ENCODE data around the gene PIEZO1. TPM values are rescaled to one million over a fixed set of nuclear protein-coding genes. Genes with fewer than 3 reads are reported as not detected.

PIEZO1 gene
- total RNA-seq, 2 donors from 2014 or later: 84.1 to 97.0 TPM

DNA sequence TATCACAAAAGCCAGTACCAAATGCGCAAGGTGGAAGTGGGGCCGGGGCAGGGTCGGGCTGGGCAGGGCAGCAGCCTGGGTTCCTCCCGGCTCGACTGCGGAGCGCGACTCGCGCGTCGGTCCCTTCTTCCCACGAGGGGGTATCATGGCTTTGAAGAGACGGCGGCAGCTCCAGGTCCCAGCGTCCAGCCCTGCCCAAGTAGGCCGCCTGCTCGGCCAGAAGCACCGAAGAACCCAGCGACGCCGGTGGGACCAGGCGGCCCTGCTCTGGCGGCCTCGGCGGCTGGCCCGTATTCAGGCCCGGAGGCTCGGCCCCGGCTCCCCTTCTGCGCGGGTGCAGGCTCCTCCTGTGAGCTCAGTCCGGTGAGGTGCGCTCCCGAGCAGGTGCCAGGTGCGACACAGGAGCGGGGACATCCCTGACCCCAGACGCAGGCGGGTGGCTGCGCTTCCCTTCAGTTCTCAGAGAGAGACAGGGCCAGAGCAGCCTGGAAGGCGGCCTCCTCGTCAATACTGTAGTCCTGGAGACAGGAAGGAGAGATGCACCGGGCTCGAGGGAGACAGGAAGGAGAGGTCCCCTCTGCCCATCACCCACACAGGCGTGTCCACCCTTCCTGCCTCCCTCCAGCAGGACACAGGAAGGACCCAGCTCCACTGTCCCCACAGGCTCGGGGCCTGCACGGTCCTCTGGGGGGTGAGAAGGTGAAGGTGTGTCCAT, 87.7 kb downstream of the PIEZO1 start:
- WGBS, 2 experiments (ENCODE audit: insufficient coverage in 1 of 2, insufficient read length in 1 of 2): 94 to 96% methylated on average over 38 to 46 of the region's 47 CpGs
- Mint-ChIP-seq H3K4me1 (no peaks in the 10 kb centered on the region), H3K9me3 (no peaks in the 10 kb centered on the region), H3K27ac (no peak overlapping the region), H3K27me3 (ENCODE audit: insufficient read depth) (no peaks in the 10 kb centered on the region), H3K36me3 (ENCODE audit: low read depth) (peaks cover 9% of the 10 kb centered on the region), H3K4me3 (no peak overlapping the region)
- no peak for DNase-seq
- H3K4me3 ChIP-seq (ENCODE audit: low read length): no peak overlapping the region
- H3K27ac ChIP-seq (ENCODE audit: low read depth, low read length): no peak overlapping the region
- TF ChIP-seq, protein P1, sequence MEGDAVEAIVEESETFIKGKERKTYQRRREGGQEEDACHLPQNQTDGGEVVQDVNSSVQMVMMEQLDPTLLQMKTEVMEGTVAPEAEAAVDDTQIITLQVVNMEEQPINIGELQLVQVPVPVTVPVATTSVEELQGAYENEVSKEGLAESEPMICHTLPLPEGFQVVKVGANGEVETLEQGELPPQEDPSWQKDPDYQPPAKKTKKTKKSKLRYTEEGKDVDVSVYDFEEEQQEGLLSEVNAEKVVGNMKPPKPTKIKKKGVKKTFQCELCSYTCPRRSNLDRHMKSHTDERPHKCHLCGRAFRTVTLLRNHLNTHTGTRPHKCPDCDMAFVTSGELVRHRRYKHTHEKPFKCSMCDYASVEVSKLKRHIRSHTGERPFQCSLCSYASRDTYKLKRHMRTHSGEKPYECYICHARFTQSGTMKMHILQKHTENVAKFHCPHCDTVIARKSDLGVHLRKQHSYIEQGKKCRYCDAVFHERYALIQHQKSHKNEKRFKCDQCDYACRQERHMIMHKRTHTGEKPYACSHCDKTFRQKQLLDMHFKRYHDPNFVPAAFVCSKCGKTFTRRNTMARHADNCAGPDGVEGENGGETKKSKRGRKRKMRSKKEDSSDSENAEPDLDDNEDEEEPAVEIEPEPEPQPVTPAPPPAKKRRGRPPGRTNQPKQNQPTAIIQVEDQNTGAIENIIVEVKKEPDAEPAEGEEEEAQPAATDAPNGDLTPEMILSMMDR (conservative IDR thresholded peaks at IDR 0.05): no peak
- H3K4me1 ChIP-seq (ENCODE audit: control insufficient read depth, insufficient read depth, low read length): no peaks in the 10 kb centered on the region
- H3K9ac ChIP-seq (ENCODE audit: extremely low read depth, low read length, poor library complexity, severe bottlenecking): no peak overlapping the region
- no peaks in the 10 kb centered on the region for H3K36me3 ChIP-seq (ENCODE audit: control insufficient read depth, insufficient read depth, low read length)
- no peaks in the 10 kb centered on the region for H3K9me3 ChIP-seq (ENCODE audit: control insufficient read depth, low read length)
- H3K27me3 ChIP-seq (ENCODE audit: control insufficient read depth, insufficient read depth, low read length, poor library complexity, severe bottlenecking): no peaks in the 10 kb centered on the region

DNA sequence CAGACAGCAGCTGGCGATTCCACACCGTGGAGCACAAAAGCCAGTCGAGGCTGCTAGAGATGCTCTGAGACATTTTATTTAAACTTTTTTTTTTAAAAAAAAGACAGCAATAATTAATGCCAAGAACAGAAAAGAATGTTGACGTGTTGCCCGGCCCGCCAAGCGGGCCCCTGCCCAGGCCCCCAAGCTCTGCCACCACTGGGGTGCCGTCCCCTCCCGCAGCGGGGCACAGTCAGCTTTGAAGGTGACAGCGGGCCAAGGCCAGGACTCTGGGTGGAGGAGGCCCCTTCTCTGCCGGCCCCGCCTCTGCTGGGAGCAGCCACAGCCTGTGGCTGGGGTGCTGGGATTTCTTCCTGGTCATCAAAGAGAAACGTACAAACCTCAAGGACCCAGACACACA, 88.6 kb downstream of the PIEZO1 start:
- Mint-ChIP-seq H3K27ac (no peak overlapping the region), H3K4me1 (no peaks in the 10 kb centered on the region), H3K27me3 (ENCODE audit: insufficient read depth) (no peaks in the 10 kb centered on the region), H3K36me3 (ENCODE audit: low read depth) (peaks cover 9% of the 10 kb centered on the region), H3K4me3 (no peak overlapping the region), H3K9me3 (no peaks in the 10 kb centered on the region)
- Histone ChIP-seq H3K27ac (ENCODE audit: low read depth, low read length) (no peak overlapping the region), H3K27me3 (ENCODE audit: control insufficient read depth, insufficient read depth, low read length, poor library complexity, severe bottlenecking) (no peaks in the 10 kb centered on the region), H3K36me3 (ENCODE audit: control insufficient read depth, insufficient read depth, low read length) (no peaks in the 10 kb centered on the region), H3K9ac (ENCODE audit: extremely low read depth, low read length, poor library complexity, severe bottlenecking) (no peak overlapping the region), H3K4me3 (ENCODE audit: low read length) (no peak overlapping the region), H3K4me1 (ENCODE audit: control insufficient read depth, insufficient read depth, low read length) (no peaks in the 10 kb centered on the region), H3K9me3 (ENCODE audit: control insufficient read depth, low read length) (no peaks in the 10 kb centered on the region)
- WGBS, 2 experiments (ENCODE audit: insufficient coverage in 1 of 2, insufficient read length in 1 of 2): 92 to 96% methylated on average over 10 to 14 of the region's 14 CpGs
- TF ChIP-seq, protein P1 (conservative IDR thresholded peaks at IDR 0.05): no peak
- no peak for DNase-seq

DNA sequence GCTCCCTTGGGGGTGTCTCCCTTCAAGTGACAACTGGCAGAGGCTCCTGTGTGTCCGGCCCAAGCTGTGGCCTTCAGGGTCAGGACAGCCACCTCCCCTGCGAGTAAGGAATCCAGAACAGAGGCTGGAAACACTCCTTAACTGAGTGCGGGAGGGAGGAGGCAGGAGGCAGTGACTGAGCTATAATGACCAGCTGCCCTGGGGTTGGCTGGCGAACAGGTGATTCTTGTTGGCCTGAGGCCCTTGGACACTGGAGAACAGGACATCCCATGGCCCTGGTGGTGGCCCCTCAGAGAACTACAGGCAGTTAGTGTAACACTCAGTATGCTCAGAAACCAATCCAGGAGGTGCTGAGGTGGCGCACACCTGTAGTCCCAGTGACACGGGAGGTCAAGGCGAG, 89.3 kb downstream of the PIEZO1 start:
- H3K4me3 ChIP-seq (ENCODE audit: low read length): no peak overlapping the region
- Mint-ChIP-seq H3K27ac (no peak overlapping the region), H3K36me3 (ENCODE audit: low read depth) (peaks cover 9% of the 10 kb centered on the region), H3K27me3 (ENCODE audit: insufficient read depth) (peaks cover 3% of the 10 kb centered on the region), H3K4me3 (no peak overlapping the region), H3K9me3 (no peaks in the 10 kb centered on the region), H3K4me1 (no peaks in the 10 kb centered on the region)
- TF ChIP-seq, protein P1 (conservative IDR thresholded peaks at IDR 0.05): no peak
- H3K27me3 ChIP-seq (ENCODE audit: control insufficient read depth, insufficient read depth, low read length, poor library complexity, severe bottlenecking): no peaks in the 10 kb centered on the region
- no peaks in the 10 kb centered on the region for H3K36me3 ChIP-seq (ENCODE audit: control insufficient read depth, insufficient read depth, low read length)
- no peak overlapping the region for H3K27ac ChIP-seq (ENCODE audit: low read depth, low read length)
- H3K9ac ChIP-seq (ENCODE audit: extremely low read depth, low read length, poor library complexity, severe bottlenecking): no peak overlapping the region
- H3K4me1 ChIP-seq (ENCODE audit: control insufficient read depth, insufficient read depth, low read length): no peaks in the 10 kb centered on the region
- DNase-seq: no peak
- WGBS, 2 experiments (ENCODE audit: insufficient coverage in 1 of 2, insufficient read length in 1 of 2): 92 to 98% methylated on average over 7 of the region's 7 CpGs
- no peaks in the 10 kb centered on the region for H3K9me3 ChIP-seq (ENCODE audit: control insufficient read depth, low read length)

All from endodermal cell (in vitro differentiated cells).